Measurements from ENCODE around the gene C11orf42.

Gene C11orf42

GRCh38 chr11:6251990-6252473 lies 46.7 kb downstream of the C11orf42 start:
- no peak for DNase-seq (ENCODE audit: low read depth, low spot score)
- H3K36me3 ChIP-seq (ENCODE audit: control insufficient read depth, insufficient read depth, low read length): no peaks in the 10 kb centered on the region
- no peak overlapping the region for H3K4me3 ChIP-seq (ENCODE audit: low read length)
- no peak overlapping the region for H3K27ac ChIP-seq (ENCODE audit: low read length)
- WGBS (ENCODE audit: insufficient coverage, insufficient read length): no CpG with 5 or more reads among the region's 6 CpGs
- H3K9me3 ChIP-seq (ENCODE audit: control insufficient read depth, insufficient read depth, low read length): no peaks in the 10 kb centered on the region
- no peaks in the 10 kb centered on the region for H3K27me3 ChIP-seq (ENCODE audit: control insufficient read depth, insufficient read depth, low read length)
- no peaks in the 10 kb centered on the region for H3K4me1 ChIP-seq (ENCODE audit: control insufficient read depth, insufficient read depth, low read length)

DNA sequence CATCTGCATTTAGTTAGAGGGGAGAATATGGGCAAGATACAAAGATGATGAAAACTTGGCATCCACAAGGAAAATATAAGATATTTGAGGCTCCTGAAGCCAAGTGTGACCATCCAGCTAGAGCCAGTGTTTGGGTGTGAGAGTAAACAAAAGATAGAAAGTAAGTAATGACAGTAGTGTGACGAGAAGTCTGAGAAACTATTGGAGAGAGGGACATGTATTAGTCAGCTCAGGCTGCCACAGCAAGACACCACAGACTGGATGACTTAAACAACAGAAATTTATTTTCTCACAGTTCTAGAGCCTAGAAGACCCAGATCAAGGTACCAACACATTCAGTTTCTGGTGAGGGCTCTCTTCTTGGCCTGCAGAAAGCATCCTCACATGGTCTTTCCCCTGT lies 47.8 kb downstream of the C11orf42 start:
- WGBS (ENCODE audit: insufficient coverage, insufficient read length): no CpG with 5 or more reads among the region's 1 CpG
- H3K9me3 ChIP-seq (ENCODE audit: control insufficient read depth, insufficient read depth, low read length): no peaks in the 10 kb centered on the region
- H3K27ac ChIP-seq (ENCODE audit: low read length): no peak overlapping the region
- DNase-seq (ENCODE audit: low read depth, low spot score): no peak
- no peaks in the 10 kb centered on the region for H3K36me3 ChIP-seq (ENCODE audit: control insufficient read depth, insufficient read depth, low read length)
- peaks cover 8% of the 10 kb centered on the region; the same call in 1 of the 2 replicates for H3K27me3 ChIP-seq (ENCODE audit: control insufficient read depth, insufficient read depth, low read length)
- H3K4me3 ChIP-seq (ENCODE audit: low read length): no peak overlapping the region
- H3K4me1 ChIP-seq (ENCODE audit: control insufficient read depth, insufficient read depth, low read length): no peaks in the 10 kb centered on the region

DNA sequence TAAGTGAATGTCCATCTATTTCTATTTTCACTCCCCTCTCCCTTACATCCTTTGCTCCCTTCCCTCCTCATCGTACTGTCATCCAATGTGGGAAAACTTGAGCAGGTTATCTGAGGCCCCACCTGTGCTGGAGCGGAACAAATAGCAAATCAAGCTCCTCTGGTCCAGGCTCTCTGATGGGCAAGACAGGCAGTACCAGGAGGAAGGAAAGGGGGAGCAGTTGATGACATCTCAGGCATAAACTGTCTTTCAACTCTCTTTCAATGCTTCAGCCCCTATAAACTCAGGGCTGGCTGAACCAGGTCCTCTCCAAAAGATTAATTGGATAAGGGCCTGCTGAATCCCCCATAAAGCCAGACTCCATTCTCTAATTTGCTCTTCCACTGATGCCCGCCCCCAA lies 52.8 kb downstream of the C11orf42 start:
- H3K4me1 ChIP-seq (ENCODE audit: control insufficient read depth, insufficient read depth, low read length): no peaks in the 10 kb centered on the region; the same call in 1 of the 2 replicates
- DNase-seq (ENCODE audit: low read depth, low spot score): no peak

DNA sequence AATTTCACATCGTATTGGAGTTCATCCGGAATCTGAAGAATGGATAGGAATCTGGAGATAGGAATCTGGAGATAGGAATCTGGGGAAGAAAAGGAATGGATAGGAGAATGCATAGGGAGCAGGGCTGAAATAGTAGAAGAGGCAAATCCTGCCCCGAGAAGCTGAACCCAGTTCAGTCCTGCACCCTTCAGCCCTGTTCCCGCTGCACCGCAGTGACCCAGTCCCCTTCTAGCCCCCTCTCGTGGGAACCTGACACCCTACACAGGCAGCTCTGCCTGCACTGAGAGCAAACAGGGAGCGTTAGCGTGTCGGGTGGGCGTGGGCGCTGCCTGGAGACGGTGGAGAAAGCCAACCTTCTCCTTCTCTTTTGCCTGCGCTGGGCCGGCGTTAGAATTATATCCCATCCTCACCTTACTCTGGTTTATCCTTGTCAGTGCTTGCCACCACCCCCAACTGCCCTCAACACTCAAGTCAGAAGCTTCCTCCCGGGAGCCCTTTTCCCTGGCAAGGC lies 53.3 kb downstream of the C11orf42 start:
- no peak for DNase-seq (ENCODE audit: low read depth, low spot score)
- peaks cover 36% of the 10 kb centered on the region for H3K27me3 ChIP-seq (ENCODE audit: control insufficient read depth, insufficient read depth, low read length)
- H3K4me3 ChIP-seq (ENCODE audit: low read length): no peak overlapping the region; the same call in 1 of the 2 replicates
- no peaks in the 10 kb centered on the region for H3K36me3 ChIP-seq (ENCODE audit: control insufficient read depth, insufficient read depth, low read length)
- no peaks in the 10 kb centered on the region for H3K9me3 ChIP-seq (ENCODE audit: control insufficient read depth, insufficient read depth, low read length)
- H3K4me1 ChIP-seq (ENCODE audit: control insufficient read depth, insufficient read depth, low read length): no peaks in the 10 kb centered on the region; the same call in 1 of the 2 replicates
- no peak overlapping the region for H3K27ac ChIP-seq (ENCODE audit: low read length)
- no CpG with 5 or more reads among the region's 16 CpGs for WGBS (ENCODE audit: insufficient coverage, insufficient read length)

More for the DNA sequence above, 52.8 kb downstream of the C11orf42 start:
- Histone ChIP-seq H3K36me3 (ENCODE audit: control insufficient read depth, insufficient read depth, low read length) (no peaks in the 10 kb centered on the region), H3K4me3 (ENCODE audit: low read length) (no peak overlapping the region), H3K9me3 (ENCODE audit: control insufficient read depth, insufficient read depth, low read length) (no peaks in the 10 kb centered on the region), H3K27me3 (ENCODE audit: control insufficient read depth, insufficient read depth, low read length) (peaks cover 36% of the 10 kb centered on the region), H3K27ac (ENCODE audit: low read length) (no peak overlapping the region)
- no CpG with 5 or more reads among the region's 3 CpGs for WGBS (ENCODE audit: insufficient coverage, insufficient read length)

- Histone ChIP-seq H3K4me1 (ENCODE audit: control insufficient read depth, insufficient read depth, low read length) (no peaks in the 10 kb centered on the region; the same call in 1 of the 2 replicates), H3K4me3 (ENCODE audit: low read length) (no peak overlapping the region), H3K9me3 (ENCODE audit: control insufficient read depth, insufficient read depth, low read length) (no peaks in the 10 kb centered on the region), H3K27ac (ENCODE audit: low read length) (no peak overlapping the region), H3K27me3 (ENCODE audit: control insufficient read depth, insufficient read depth, low read length) (peaks cover 36% of the 10 kb centered on the region), H3K36me3 (ENCODE audit: control insufficient read depth, insufficient read depth, low read length) (no peaks in the 10 kb centered on the region)
- no peak for DNase-seq (ENCODE audit: low read depth, low spot score)
- WGBS (ENCODE audit: insufficient coverage, insufficient read length): no CpG with 5 or more reads among the region's 5 CpGs
These were observed 54.9 kb downstream of the C11orf42 start for GRCh38 chr11:6260207-6260726.
